ENCODE data around the gene GPHA2.

The GPHA2 gene

DNA sequence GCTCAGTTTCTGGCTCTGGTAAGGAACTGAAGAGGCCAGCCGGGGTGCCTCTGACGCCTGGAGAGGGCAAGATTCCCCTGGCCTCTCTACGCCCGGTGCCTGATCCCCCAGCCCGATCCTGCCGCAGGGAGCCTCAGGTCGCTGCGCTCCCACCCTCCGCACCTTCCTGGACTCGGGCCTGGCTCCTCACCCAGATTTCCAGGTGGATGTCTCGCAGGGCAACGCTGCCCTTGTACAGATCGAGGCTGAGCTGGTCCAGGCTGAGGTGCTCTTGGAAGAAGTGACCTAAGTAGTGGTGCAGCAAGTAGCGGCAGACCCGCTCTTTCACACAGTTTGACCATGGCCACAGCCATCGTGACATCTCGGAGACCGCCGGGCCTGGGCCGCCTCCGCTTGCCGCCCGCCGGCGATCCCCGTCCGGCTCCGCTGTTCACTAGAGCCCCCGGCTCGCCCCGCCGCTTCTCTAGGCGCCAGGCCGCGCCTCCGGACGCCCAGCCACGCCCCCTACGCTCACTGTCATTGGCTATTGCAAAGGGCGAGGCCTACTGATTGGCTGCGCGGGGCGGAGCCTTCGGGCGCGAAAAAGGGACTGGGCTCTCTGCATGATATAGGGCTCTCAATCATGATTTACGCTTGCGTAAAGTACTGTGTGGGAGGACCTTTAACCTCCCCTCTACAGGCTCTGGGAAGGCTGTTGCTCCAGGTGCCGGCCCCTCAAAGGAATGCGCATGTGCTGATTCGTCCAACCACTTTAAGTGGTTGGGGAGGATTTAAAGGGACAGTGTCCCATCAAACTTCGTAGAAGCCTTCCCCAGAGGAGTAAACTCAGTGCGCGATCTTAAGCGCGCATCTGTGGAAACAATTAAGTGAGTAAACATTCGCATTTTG lies 18.7 kb downstream of the GPHA2 start, which contains the start of gene ATG2A:
Gene ATG2A (minus strand): TSS at position 435 of the 888 bp plus-strand sequence. CDS start 74 bp downstream, at position 361.
- no peak for TF ChIP-seq CTCF (conservative IDR thresholded peaks at IDR 0.05; ENCODE audit: low read depth, low read length)
- DNase-seq (ENCODE audit: low read depth) = peak; percentile 98
- peak within 1 kb of the TSS; percentile 95 for H3K4me3 ChIP-seq (ENCODE audit: low read length)

DNA sequence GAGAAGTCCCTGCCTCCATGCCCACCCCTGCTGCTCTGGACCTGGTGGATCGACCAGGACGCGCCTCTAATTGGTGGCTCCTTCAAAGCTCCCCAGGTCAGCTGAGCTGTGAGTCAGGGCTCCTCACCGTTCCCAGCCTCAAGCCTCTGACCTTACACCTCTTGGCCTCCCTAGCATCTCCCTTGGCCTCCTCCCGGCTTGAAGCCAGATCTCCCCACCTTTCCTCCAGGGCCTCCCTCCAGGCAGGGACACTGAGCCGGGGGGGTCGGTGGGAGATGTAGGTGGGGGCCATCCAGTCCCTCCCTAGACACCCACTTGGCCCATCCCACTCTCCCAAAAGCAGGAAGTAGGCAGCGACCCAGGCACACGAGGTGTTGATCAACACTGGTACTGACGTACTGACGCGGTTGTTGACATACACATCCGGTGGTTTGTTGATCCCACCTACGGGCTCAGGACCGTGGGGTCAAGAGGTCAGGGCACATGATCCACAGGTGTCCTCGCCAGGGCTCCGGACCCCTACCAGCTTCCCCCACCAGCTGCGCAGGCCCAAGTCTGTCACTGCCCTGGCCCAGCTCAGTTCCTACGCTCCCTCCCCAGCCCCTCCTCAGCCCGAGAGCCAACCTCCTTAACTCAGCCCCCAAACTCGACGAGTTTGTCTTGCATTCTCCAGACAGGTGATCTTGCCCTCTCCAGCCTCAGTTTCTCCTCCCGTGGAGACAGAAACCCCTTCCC lies 19.5 kb downstream of the GPHA2 start:
- no peak for DNase-seq (ENCODE audit: low read depth)
- H3K4me3 ChIP-seq (ENCODE audit: low read length) = peak overlapping the region; percentile 95
- TF ChIP-seq CTCF (conservative IDR thresholded peaks at IDR 0.05; ENCODE audit: low read depth, low read length) = no peak

- peak overlapping the region; percentile 95 for H3K4me3 ChIP-seq (ENCODE audit: low read length)
- no peak for DNase-seq (ENCODE audit: low read depth)
- no peak for TF ChIP-seq CTCF (conservative IDR thresholded peaks at IDR 0.05; ENCODE audit: low read depth, low read length)
Observed at GRCh38 chr11:64915376-64915887, 20.3 kb downstream of the GPHA2 start.

- no peak for DNase-seq (ENCODE audit: low read depth)
- TF ChIP-seq CTCF (conservative IDR thresholded peaks at IDR 0.05; ENCODE audit: low read depth, low read length) = no peak
- H3K4me3 ChIP-seq (ENCODE audit: low read length) = no peak overlapping the region
Observed at GRCh38 chr11:64914123-64914522, 21.6 kb downstream of the GPHA2 start.

GRCh38 chr11:64913171-64913727 lies 22.4 kb downstream of the GPHA2 start:
- H3K4me3 ChIP-seq (ENCODE audit: low read length) = no peak overlapping the region
- no peak for DNase-seq (ENCODE audit: low read depth)
- TF ChIP-seq CTCF (conservative IDR thresholded peaks at IDR 0.05; ENCODE audit: low read depth, low read length) = no peak

- no peak for TF ChIP-seq CTCF (conservative IDR thresholded peaks at IDR 0.05; ENCODE audit: low read depth, low read length)
- no peak overlapping the region for H3K4me3 ChIP-seq (ENCODE audit: low read length)
Observed at GRCh38 chr11:64911689-64912088, 24.0 kb downstream of the GPHA2 start.

More at GRCh38 chr11:64911689-64912088, 24.0 kb downstream of the GPHA2 start:
- DNase-seq (ENCODE audit: low read depth) = no peak

Measured in retinal pigment epithelial cell (primary cell).